Measurements from ENCODE around the gene HDGFL3. TPM values are rescaled to one million over a fixed set of nuclear protein-coding genes. Genes with fewer than 3 reads are reported as not detected.

Gene HDGFL3
- total RNA-seq, 1 experiment from 2014 or later: not detected

GRCh38 chr15:83127547-83128150 is 80.0 kb downstream of the HDGFL3 start:
- peak; percentile 13 for DNase-seq (ENCODE audit: low spot score)

DNA sequence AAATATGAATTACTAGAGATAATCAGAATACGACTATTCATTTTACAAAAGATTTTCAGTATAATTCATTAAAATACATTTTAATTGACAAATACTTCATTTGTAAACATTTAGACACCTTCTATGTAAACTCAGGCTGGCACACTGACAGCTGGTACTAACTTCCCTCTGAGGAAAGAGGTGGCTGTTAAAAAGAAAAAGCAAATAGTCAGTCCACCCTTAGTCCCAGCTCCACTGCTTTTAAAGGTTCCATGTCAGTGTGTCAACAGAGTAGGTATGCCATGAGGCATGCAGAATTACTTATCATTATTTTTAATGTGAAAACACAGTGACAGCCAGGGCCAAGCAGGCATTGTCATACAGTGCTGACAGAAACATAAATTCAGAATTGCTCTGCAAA is 84.1 kb downstream of the HDGFL3 start:
- no peak for DNase-seq (ENCODE audit: low spot score)

GRCh38 chr15:83119968-83120581 is 87.5 kb downstream of the HDGFL3 start:
- DNase-seq (ENCODE audit: low spot score): no peak

DNA sequence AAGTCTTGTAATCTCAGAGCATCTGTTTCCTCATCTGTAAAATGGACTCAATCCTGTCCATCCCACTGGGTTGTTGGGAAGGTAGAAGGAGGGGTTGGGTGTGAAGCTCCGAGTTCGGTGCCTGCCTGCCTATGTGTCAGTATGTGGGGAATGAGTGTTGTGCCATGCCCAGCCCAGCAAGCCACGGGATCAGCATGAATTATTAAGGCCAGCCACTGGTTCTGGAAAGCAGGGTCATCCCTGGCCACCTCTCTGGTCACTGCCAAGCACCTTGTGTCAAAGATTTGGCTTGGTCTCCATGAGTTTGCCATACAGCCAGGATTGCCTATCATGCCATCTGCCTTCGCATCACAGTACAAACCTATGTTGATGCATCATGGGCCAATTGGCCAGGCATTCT is 88.7 kb downstream of the HDGFL3 start:
- no peak for DNase-seq (ENCODE audit: low spot score)

- no peak for DNase-seq (ENCODE audit: low spot score)
Measured at GRCh38 chr15:83118291-83118827, 89.3 kb downstream of the HDGFL3 start.

- no peak for DNase-seq (ENCODE audit: low spot score)
Measured at GRCh38 chr15:83115831-83116565, 91.6 kb downstream of the HDGFL3 start.

DNA sequence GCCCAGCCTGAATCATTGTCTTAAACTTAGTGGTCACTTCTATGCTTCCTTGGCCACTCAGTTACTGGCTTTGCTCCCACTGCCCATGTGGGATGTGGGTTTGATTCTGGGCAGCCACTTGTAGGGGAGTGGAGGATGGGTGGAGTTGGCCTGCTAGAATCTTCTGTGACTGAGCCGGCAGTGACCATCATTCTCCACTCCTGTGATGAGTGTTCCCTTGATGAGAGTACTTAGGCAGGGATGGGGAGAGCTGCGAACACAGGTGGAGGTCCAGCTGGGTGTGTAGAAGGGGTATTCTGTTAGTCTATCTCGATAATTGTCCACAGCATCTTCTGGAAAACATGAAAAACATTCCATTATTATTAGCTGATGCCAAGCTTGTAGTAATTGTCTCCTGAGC is 92.2 kb downstream of the HDGFL3 start:
- no peak for DNase-seq (ENCODE audit: low spot score)

DNA sequence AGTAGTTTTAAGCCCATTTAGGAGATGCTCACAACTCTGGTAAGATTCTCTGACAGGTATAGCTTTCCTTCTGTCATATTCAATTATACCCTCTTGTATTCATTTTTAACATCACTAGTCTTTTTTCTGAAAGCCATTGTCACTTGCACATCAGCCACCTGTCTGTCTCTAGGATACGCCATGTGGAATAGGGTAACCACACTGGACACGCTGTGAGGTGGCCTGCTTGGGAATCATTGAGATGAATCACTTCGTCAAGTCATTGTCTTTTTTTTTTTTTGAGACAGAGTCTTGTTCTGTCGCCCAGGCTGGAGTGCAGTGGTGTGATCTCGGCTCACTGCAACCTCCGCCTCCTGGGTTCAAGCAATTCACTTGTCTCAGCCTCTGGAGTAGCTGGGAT is 92.8 kb downstream of the HDGFL3 start:
- no peak for DNase-seq (ENCODE audit: low spot score)

GRCh38 chr15:83113881-83114674 is 93.5 kb downstream of the HDGFL3 start:
- no peak for DNase-seq (ENCODE audit: low spot score)

- DNase-seq (ENCODE audit: low spot score): no peak
Measured at GRCh38 chr15:83112956-83113299, 94.7 kb downstream of the HDGFL3 start.

- no peak for DNase-seq (ENCODE audit: low spot score)
Measured at GRCh38 chr15:83112233-83112955, 95.2 kb downstream of the HDGFL3 start.

DNA sequence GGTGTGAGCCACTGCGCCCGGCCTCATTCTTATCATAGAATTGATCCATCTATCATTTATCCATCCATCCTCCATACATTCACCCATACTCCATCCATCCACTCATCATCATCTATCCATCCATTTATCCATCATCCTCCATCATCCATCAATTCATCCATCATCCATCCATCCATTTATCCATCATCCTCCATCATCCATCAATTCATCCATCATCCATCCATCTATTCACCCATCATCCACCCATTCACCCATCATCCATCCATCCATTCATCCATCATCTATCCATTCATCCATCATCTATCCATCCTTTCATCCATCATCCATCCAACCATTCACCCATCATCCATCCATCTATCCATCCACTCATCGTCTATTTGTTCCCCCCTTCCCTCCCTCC is 96.5 kb downstream of the HDGFL3 start:
- DNase-seq (ENCODE audit: low spot score): no peak

DNA sequence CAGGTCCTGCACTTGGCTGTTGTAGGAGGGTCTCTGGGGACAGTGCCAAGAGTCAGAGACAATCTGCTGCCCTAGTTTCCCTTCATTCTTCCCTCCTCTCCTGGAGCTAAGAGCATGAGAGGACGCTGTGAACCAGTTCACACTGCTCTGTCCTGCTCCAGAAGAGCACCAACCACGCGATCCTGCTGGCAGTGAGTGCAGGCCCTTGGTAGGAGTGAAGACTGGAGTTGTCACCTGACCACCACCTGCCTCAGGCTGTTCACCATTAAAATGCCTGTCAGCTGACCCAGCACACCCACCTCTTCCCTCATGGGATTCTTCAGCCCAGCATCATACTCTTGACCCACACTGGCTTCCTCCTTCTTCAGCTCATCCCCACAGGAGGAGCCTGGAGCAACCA is 97.2 kb downstream of the HDGFL3 start:
- DNase-seq (ENCODE audit: low spot score): no peak

- DNase-seq (ENCODE audit: low spot score): no peak
Measured at GRCh38 chr15:83109532-83109931, 98.1 kb downstream of the HDGFL3 start.

DNA sequence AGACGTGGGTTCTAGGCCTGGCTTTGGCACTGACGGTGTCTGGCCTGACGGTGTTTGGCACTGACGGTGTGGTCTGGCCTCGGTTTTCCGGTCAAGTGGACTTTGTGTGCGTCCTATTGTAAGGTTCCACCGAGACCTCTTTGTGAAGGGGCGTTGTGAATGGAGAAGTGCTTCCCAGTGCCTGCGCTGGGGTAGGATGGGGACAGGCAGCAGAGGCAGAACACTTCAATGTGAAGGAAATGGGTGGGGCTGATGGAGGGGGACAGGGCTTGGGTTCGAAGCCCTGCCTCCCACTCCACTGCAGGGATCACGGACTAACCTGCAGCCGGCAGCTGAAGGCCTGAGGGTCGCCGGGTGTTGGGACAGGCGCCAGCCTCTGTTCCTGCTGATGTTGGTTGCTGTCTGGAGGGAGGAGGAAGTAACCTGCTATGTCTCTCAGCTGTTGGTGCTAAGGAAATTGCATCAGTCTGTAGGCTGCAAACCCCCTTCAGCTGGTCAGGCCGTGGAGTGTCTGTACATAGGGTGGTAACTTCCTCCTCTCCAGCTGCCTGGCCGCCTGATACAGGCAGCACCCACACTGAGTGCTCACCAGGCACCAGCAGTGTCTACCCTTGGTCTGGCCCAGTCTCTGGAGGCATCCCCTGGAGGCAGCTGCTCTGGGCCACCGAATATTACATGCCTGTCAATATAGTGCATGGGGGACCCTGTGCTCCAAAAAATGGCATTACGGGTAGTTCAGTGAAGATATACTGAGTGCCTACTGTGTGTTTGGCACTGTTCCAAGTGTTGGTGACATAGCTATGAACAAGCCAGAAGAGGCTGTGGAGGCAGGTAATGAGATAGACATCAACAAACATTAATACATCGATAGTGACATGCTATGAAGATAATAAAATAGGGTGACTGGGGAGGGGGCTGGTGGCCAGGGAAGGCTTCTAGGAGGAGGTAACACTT is 99.1 kb downstream of the HDGFL3 start:
- DNase-seq (ENCODE audit: low spot score): no peak

DNA sequence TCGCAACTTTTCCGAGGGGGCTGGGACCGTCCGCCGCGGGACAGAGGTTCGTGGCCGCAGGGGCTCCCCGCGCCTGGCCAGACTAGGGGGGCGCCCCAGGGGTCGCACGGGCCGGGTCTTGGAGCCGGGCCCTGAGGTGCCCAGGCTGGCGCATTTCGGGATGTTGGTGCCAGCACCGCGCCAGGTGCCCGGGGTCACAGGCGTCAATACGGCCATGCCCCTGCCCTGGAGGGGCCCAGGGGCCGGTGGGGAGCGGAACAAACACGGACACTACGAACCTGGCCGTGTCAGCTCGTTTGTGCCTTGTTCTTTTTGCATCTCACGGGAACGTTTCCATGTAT is 99.8 kb downstream of the HDGFL3 start:
- no peak for DNase-seq (ENCODE audit: low spot score)

- no peak for DNase-seq (ENCODE audit: low spot score)
Measured at GRCh38 chr15:83106994-83107840, 100.4 kb downstream of the HDGFL3 start, which contains the start of gene TM6SF1. Gene TM6SF1, plus strand, starts transcription at chr15:83107645. Its CDS starts 36 bp downstream, at chr15:83107681.

DNA sequence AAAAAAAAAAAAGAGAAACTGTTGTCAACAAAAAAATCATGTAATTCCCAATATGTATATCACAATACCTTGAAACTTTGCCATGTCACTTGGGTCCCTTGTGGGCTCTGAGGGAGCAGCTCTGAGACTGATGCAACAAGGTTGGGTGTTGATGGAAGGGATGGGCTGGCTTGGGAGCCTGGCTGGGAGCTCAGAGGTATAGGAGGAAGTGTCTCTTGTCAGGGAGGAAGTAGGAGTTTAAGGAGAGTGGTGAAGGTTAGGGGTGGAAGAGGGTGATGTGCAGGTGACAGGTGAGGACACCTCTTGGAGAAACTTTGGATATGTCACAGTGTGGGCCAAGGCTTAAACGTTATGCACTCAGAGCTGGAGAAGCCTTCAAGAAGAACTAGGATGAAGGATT is 102.2 kb downstream of the HDGFL3 start:
- no peak for DNase-seq (ENCODE audit: low spot score)

DNA sequence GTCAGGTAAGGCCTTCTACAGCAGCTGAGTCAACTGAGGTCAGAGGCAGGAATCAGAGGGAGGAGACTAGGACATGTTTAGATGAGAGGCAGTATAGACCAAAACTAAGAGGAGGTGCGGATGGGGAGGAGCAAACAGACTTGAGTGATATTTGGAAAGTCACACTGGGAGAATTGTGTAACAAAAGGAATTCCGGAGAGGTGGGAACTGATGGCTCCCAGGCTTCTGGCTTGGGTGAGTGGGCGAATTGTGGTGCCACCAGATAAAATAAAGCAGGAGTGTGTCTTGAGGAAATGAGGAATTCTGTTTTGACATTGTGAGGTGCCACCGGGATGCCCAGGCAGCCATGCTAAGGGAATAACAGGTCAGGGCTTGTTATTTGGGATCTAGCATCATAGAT is 103.5 kb downstream of the HDGFL3 start:
- DNase-seq (ENCODE audit: low spot score): no peak
